Activated CD4-positive, alpha-beta memory T cell treated with anti-CD3 and anti-CD28 coated beads, Interleukin-2, amount 10 ng/mL, durations not matched to agents 7 days and 5 days (primary cell): ENCODE data around the gene OMP. TPM values are rescaled to one million over a fixed set of nuclear protein-coding genes. Genes with fewer than 3 reads are reported as not detected.
A peak's percentile ranks its signal among the peaks of the same experiment; 100 is the strongest.

Experiments
- CTCF ChIA-PET: fragments of 350-600 bp; sonication (Branson Sonifier 250); formaldehyde crosslinking; loops from one replicate; lab custom pipeline; 2021; ENCODE audit warnings: antibody characterized with exemption, inconsistent platforms; lab: Charles Lee
- POLR2A ChIA-PET: fragments of 350-600 bp; sonication (Branson Sonifier 250); formaldehyde crosslinking; loops from one replicate; lab custom pipeline; 2021; ENCODE audit warnings: antibody characterized with exemption; lab: Charles Lee
- DNase-seq: peaks from one replicate; pipeline ENCODE4 v3.0.0-alpha.2; 2020
- H3K27ac Mint-ChIP-seq: one replicate; pipeline ENCODE4 v1.8.0; 2021; ENCODE audit warnings: mild to moderate bottlenecking, mixed read lengths
- H3K27me3 Mint-ChIP-seq: one replicate; pipeline ENCODE4 v1.8.0; 2021; ENCODE audit warnings: mixed read lengths
- H3K36me3 Mint-ChIP-seq: one replicate; pipeline ENCODE4 v1.8.0; 2021; ENCODE audit warnings: low read depth, mixed read lengths
- H3K4me1 Mint-ChIP-seq: one replicate; pipeline ENCODE4 v1.8.0; 2021; ENCODE audit warnings: mixed read lengths
- H3K4me3 Mint-ChIP-seq: one replicate; pipeline ENCODE4 v1.8.0; 2021; ENCODE audit warnings: mild to moderate bottlenecking, mixed read lengths
- H3K9me3 Mint-ChIP-seq: one replicate; pipeline ENCODE4 v1.8.0; 2021; ENCODE audit warnings: mixed read lengths
- total RNA-seq, 2 experiments: library from RNA; stranded (reverse); gene quantifications; one replicate each; pipeline ENCODE4 v1.2.3, GENCODE V29; 2021

Gene OMP
- total RNA-seq, 2 experiments from 2014 or later = not detected

DNA sequence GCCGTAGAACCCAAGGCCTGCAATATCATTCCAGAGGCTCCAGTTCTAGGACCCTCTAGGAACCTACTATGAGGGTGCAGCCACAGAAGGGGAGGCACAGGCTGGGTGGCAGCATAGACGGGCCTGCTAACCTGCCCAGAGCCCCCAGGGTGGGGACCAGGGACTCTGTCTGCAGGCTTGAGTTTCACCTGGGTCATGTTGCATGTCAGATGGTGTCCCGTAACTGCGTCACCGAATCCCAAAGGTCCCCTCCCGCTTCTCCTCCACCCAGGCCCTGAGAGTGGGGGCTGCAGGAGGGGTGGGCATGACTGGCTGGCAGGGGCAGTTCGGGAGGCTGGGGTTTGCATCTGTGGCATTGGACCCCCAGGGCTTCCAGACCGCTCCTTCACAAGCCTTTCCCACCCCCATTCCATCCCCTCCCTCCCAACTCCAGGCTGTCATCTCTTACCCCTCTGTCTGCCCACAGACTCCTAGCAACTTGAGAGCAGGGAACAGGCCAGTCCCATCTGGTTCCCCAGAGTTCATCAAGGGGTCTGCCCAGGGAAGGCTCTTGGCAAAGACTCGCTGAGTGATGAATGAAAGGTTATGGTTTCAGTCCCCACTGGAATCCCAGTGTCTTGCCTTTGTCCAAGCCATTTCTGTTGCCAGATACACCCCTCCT is 41.7 kb downstream of the OMP start:
- peaks cover 8% of the 10 kb centered on the region for H3K27me3 Mint-ChIP-seq

GRCh38 chr11:77144857-77145428 is 42.3 kb downstream of the OMP start:
- POLR2A ChIA-PET = no interaction called here
- Mint-ChIP-seq H3K4me3 (no peak overlapping the region), H3K4me1 (peaks cover 33% of the 10 kb centered on the region), H3K27me3 (peaks cover 4% of the 10 kb centered on the region), H3K36me3 (no peaks in the 10 kb centered on the region), H3K27ac (no peak overlapping the region), H3K9me3 (no peaks in the 10 kb centered on the region)
- CTCF ChIA-PET = interaction anchor here (0.5 kb wide), 1 partner anchor 286 kb away, joined by 3 read pairs; no protein-coding TSS in a partner anchor
- DNase-seq = no peak

More for the DNA sequence above, 41.7 kb downstream of the OMP start:
- CTCF ChIA-PET = interaction anchor here (0.5 kb wide), 1 partner anchor 285 kb away, joined by 3 read pairs; no protein-coding TSS in a partner anchor
- no peaks in the 10 kb centered on the region for H3K36me3 Mint-ChIP-seq
- no peak overlapping the region for H3K4me3 Mint-ChIP-seq
- no peaks in the 10 kb centered on the region for H3K9me3 Mint-ChIP-seq
- peaks cover 32% of the 10 kb centered on the region for H3K4me1 Mint-ChIP-seq
- H3K27ac Mint-ChIP-seq = no peak overlapping the region
- DNase-seq = no peak
- POLR2A ChIA-PET = no interaction called here

DNA sequence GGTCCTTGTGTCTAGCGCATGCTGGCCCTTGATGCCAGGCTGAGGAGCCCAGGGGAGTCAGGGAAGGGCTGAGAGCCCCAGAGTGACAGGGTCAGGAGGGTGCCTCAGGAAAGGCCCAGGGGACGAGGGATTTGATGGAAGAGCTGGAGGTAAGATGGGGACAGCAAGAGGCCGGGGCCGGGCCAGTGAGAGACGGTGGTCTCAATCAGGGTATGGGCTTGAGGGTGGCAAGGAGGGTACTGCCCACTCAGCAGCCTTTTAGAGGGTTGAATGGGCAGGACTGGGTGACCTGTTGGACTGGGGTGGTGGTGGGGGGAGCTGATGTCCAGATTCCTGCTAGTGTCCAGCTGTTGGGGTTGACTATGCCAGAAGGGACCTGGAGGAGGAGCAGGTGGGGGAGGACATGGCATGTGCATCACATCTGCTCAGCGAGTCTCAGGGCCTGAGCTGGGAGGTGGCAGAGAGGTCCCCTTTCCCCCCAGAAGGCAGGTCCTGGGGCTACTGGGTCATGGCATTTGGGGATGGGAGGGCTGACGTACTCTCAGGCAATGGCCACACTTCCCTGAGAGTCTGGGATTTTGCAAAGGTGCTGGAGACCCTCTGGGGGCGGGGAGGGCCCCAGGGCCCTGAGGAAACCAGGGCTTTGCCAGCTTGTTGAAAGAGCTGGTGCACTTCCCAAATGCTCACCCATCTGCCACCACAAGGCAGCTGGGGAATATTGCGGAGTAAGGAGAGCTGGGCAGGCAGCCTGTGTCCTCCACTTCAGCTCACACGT is 43.8 kb downstream of the OMP start:
- no peak overlapping the region for H3K4me3 Mint-ChIP-seq
- H3K27me3 Mint-ChIP-seq = peaks cover 4% of the 10 kb centered on the region
- H3K36me3 Mint-ChIP-seq = no peaks in the 10 kb centered on the region
- H3K4me1 Mint-ChIP-seq = peaks cover 36% of the 10 kb centered on the region
- H3K9me3 Mint-ChIP-seq = no peaks in the 10 kb centered on the region
- ChIA-PET CTCF (interaction anchor here (4.5 kb wide), 1 partner anchor 19 kb away, joined by 17 read pairs; no protein-coding TSS in a partner anchor), POLR2A (no interaction called here)
- H3K27ac Mint-ChIP-seq = no peak overlapping the region
- no peak for DNase-seq

- CTCF ChIA-PET = interaction anchor here (4.5 kb wide), 1 partner anchor 20 kb away, joined by 17 read pairs; no protein-coding TSS in a partner anchor
- Mint-ChIP-seq H3K36me3 (no peaks in the 10 kb centered on the region), H3K27ac (no peak overlapping the region), H3K9me3 (no peaks in the 10 kb centered on the region), H3K4me3 (no peak overlapping the region), H3K27me3 (peaks cover 4% of the 10 kb centered on the region), H3K4me1 (peaks cover 38% of the 10 kb centered on the region)
- no peak for DNase-seq
- POLR2A ChIA-PET = no interaction called here
These were observed 44.3 kb downstream of the OMP start for GRCh38 chr11:77147036-77147315.

GRCh38 chr11:77147668-77148321 is 45.2 kb downstream of the OMP start:
- Mint-ChIP-seq H3K4me3 (peak overlapping the region; percentile 6), H3K9me3 (no peaks in the 10 kb centered on the region), H3K36me3 (no peaks in the 10 kb centered on the region), H3K27me3 (peaks cover 4% of the 10 kb centered on the region), H3K27ac (no peak overlapping the region), H3K4me1 (peaks cover 38% of the 10 kb centered on the region)
- CTCF ChIA-PET = interaction anchor here (4.5 kb wide), 1 partner anchor 21 kb away, joined by 17 read pairs; no protein-coding TSS in a partner anchor
- POLR2A ChIA-PET = no interaction called here
- peak; percentile 55 for DNase-seq

DNA sequence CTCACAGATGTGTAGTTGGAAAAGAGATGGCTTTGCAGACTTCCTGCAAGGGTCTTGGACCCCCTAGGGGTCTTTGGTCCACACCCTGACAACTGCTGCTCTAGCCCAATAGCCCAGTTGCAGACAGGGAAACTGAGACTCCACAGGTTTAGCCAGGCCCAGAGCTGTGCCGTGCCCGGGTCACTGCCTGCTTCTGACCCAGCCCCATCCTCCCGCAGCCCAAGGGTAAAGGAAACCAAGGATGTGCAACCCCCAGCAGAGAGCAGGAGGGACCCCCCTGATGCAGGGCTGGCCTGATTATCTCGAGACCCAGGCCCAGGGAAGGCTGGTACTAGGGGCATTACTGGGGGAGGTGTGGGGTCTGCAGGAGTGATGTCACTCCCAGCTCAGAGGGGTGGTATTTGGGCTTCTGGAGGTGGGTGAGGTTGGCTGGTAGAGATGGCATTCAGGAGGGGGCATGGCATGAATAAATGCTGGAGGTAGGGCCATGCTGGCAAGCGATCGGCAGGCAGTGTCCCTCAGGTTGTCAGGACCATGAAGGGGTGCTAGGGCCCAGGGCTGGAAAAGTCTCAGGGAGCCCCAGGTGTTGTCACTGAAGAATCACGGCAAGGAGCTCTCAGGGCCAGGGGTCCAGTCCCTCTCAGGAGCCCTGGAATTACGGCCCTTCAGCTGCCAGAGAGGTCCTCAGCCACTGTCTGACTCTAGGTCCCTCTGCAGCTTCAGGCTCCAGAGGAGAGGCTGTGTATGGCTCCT is 46.5 kb downstream of the OMP start:
- Mint-ChIP-seq H3K27me3 (no peaks in the 10 kb centered on the region), H3K36me3 (no peaks in the 10 kb centered on the region), H3K9me3 (no peaks in the 10 kb centered on the region), H3K4me3 (no peak overlapping the region), H3K27ac (no peak overlapping the region), H3K4me1 (peaks cover 45% of the 10 kb centered on the region)
- ChIA-PET POLR2A (no interaction called here), CTCF (interaction anchor here (2.6 to 4.5 kb wide), 2 partner anchors 22 to 39 kb away, joined by 6 to 17 read pairs; no protein-coding TSS in a partner anchor)
- DNase-seq = no peak

DNA sequence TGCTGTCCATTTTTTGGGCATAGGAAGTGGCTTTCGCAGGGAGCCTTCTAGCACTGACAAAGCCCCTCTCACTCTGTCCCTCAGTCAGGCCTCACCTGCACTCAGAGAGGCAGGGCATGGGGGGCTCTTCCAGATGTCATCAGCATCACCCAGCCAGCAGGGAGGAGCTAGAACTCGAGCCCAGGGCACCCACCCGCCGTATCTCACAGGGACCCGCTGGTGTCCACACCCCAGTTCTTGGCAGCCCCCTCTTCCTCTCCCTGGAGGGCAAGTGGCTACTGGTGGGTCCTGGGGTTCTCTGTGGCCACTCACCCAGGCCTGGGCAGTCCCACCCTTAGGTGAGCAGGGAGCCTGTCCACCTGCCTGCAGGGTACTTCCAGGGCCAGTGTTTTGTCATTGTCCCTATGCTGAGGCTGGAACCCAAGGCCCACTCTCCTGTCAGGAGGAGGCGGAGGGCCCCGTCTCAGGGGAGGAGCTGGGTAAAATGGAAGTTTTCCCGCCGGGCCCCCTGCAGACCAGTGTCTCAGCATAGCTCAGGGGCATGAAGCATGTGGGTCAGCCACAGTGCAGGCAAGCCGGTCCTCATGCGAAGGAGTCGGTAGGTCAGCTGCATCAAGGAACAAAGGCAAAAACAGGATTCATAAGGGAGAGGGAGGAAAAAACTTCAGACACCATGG is 47.2 kb downstream of the OMP start:
- no peaks in the 10 kb centered on the region for H3K36me3 Mint-ChIP-seq
- peaks cover 51% of the 10 kb centered on the region for H3K4me1 Mint-ChIP-seq
- POLR2A ChIA-PET = interaction anchor here (1.0 kb wide), 1 partner anchor 9 kb away, joined by 4 read pairs; no protein-coding TSS in a partner anchor

DNA sequence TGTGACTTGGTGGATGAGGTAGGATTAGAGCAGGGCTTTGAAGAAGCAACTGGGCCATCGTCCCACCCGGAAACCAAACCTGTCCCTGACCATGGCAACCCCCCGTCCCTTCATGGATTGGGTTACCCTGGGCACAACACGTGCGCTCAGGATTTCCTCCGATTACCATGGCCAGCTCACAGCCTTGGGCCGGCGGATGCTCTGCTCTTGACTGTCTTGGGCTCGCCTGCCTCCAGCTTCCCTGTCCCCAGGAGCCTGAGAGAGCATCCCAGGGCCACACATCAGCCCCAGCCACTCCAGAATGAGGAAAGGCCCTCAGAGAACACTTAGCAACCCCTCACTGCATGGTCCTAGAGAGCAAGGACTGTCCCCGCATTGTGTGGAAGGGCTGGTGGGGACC is 48.2 kb downstream of the OMP start:
- Mint-ChIP-seq H3K36me3 (no peaks in the 10 kb centered on the region), H3K4me1 (peaks cover 57% of the 10 kb centered on the region), H3K9me3 (no peaks in the 10 kb centered on the region), H3K4me3 (no peak overlapping the region), H3K27ac (no peak overlapping the region), H3K27me3 (no peaks in the 10 kb centered on the region)
- ChIA-PET POLR2A (no interaction called here), CTCF (interaction anchor here (1.0 to 2.6 kb wide), 2 partner anchors 23 to 37 kb away, joined by 6 read pairs; partner anchors contain the start of gene MYO7A)
- DNase-seq = no peak

More for the DNA sequence above, 47.2 kb downstream of the OMP start:
- CTCF ChIA-PET = interaction anchor here (2.6 to 4.5 kb wide), 2 partner anchors 23 to 38 kb away, joined by 6 to 17 read pairs; no protein-coding TSS in a partner anchor
- Mint-ChIP-seq H3K27ac (no peak overlapping the region), H3K4me3 (no peak overlapping the region), H3K27me3 (no peaks in the 10 kb centered on the region), H3K9me3 (no peaks in the 10 kb centered on the region)
- no peak for DNase-seq

GRCh38 chr11:77151804-77152509 is 49.3 kb downstream of the OMP start:
- Mint-ChIP-seq H3K4me1 (peaks cover 57% of the 10 kb centered on the region), H3K36me3 (no peaks in the 10 kb centered on the region), H3K9me3 (no peaks in the 10 kb centered on the region), H3K4me3 (peak overlapping the region; percentile 14), H3K27me3 (no peaks in the 10 kb centered on the region), H3K27ac (peak overlapping the region; percentile 54)
- DNase-seq = peak; percentile 82
- ChIA-PET CTCF (interaction anchor here (1.0 kb wide), 1 partner anchor 25 kb away, joined by 6 read pairs; the partner anchor contains the start of gene MYO7A), POLR2A (no interaction called here)

DNA sequence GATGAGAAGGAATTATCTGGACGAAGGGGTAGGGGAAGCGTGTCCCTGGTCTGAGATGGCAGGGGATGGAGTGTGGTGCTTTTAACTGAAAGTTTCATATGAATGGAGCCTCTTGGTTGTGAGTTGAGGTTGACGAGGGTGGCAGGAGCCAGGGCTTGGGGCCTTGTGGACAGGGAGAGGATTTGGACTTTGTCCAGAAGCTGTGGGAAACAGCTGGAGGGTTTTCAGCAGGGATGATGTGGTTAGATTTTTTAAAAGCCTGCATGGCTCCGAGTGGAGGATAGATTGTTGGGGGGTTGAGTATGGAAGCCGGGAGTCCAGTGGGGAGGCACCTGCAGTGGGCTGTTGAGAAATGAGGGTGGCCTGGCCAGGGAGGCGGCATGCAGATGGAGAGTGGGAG is 50.2 kb downstream of the OMP start:
- no peaks in the 10 kb centered on the region for H3K27me3 Mint-ChIP-seq
- DNase-seq = no peak
- POLR2A ChIA-PET = interaction anchor here (1.4 kb wide), 1 partner anchor 11 kb away, joined by 6 read pairs; no protein-coding TSS in a partner anchor
- H3K27ac Mint-ChIP-seq = peak overlapping the region; percentile 54
- CTCF ChIA-PET = interaction anchor here (2.0 kb wide), 1 partner anchor 12 kb away, joined by 6 read pairs; no protein-coding TSS in a partner anchor
- peaks cover 51% of the 10 kb centered on the region for H3K4me1 Mint-ChIP-seq
- H3K9me3 Mint-ChIP-seq = no peaks in the 10 kb centered on the region
- H3K4me3 Mint-ChIP-seq = no peak overlapping the region
- no peaks in the 10 kb centered on the region for H3K36me3 Mint-ChIP-seq
